ENCODE measurements around the gene ERC2. TPM values are rescaled to one million over a fixed set of nuclear protein-coding genes. Genes with fewer than 3 reads are reported as not detected.

The ERC2 gene
- total RNA-seq, 3 donors from 2014 or later, result 0.64 to 7.3 (median 1.3) TPM

GRCh38 chr3:55690177-55690576, 778.1 kb downstream of the ERC2 start:
- no peak overlapping the region for H3K27ac ChIP-seq

GRCh38 chr3:55688154-55688553, 780.1 kb downstream of the ERC2 start:
- intact Hi-C loops (cut with DNase I; ENCODE audit: low total_unique reads), result no loop called here
- TF ChIP-seq CTCF (IDR thresholded peaks at IDR 0.05), result no peak
- TF ChIP-seq POLR2AphosphoS5 (IDR thresholded peaks at IDR 0.05), result no peak
- no peak for TF ChIP-seq POLR2A (IDR thresholded peaks at IDR 0.05)
- no peak overlapping the region for H3K27ac ChIP-seq

More at GRCh38 chr3:55690177-55690576, 778.1 kb downstream of the ERC2 start:
- Histone ChIP-seq H3K9me3 (no peaks in the 10 kb centered on the region), H3K27me3 (no peaks in the 10 kb centered on the region), H3K4me3 (no peak overlapping the region), H3K36me3 (no peaks in the 10 kb centered on the region), H3K4me1 (no peaks in the 10 kb centered on the region)
- DNase-seq (ENCODE audit: low spot score in 2 of 2), result no peak
- intact Hi-C loops (cut with DNase I; ENCODE audit: low total_unique reads), result loop anchor here (5.0 kb wide), 1 partner anchor 73 kb away; no protein-coding TSS in a partner anchor
- TF ChIP-seq CTCF (IDR thresholded peaks at IDR 0.05), result no peak
- TF ChIP-seq POLR2A (IDR thresholded peaks at IDR 0.05), result no peak
- TF ChIP-seq POLR2AphosphoS5 (IDR thresholded peaks at IDR 0.05), result no peak

GRCh38 chr3:55687526-55687925, 780.7 kb downstream of the ERC2 start:
- Histone ChIP-seq H3K27me3 (no peaks in the 10 kb centered on the region), H3K4me3 (no peak overlapping the region), H3K27ac (no peak overlapping the region), H3K9me3 (no peaks in the 10 kb centered on the region), H3K4me1 (no peaks in the 10 kb centered on the region), H3K36me3 (no peaks in the 10 kb centered on the region)
- intact Hi-C loops (cut with DNase I; ENCODE audit: low total_unique reads), result no loop called here
- no peak for DNase-seq (ENCODE audit: low spot score in 2 of 2)
- TF ChIP-seq POLR2A (IDR thresholded peaks at IDR 0.05), result no peak
- TF ChIP-seq POLR2AphosphoS5 (IDR thresholded peaks at IDR 0.05), result no peak
- TF ChIP-seq CTCF (IDR thresholded peaks at IDR 0.05), result no peak

More at GRCh38 chr3:55688154-55688553, 780.1 kb downstream of the ERC2 start:
- no peak overlapping the region for H3K4me3 ChIP-seq
- DNase-seq (ENCODE audit: low spot score in 2 of 2), result no peak
- H3K4me1 ChIP-seq, result no peaks in the 10 kb centered on the region
- no peaks in the 10 kb centered on the region for H3K9me3 ChIP-seq
- no peaks in the 10 kb centered on the region for H3K36me3 ChIP-seq
- H3K27me3 ChIP-seq, result no peaks in the 10 kb centered on the region

GRCh38 chr3:55686426-55687254, 781.6 kb downstream of the ERC2 start:
- Histone ChIP-seq H3K27me3 (no peaks in the 10 kb centered on the region), H3K4me3 (no peak overlapping the region), H3K27ac (no peak overlapping the region), H3K36me3 (no peaks in the 10 kb centered on the region), H3K9me3 (no peaks in the 10 kb centered on the region), H3K4me1 (no peaks in the 10 kb centered on the region)
- TF ChIP-seq POLR2AphosphoS5 (IDR thresholded peaks at IDR 0.05) (peak in 1 of 3 donors; percentile 70), CTCF (IDR thresholded peaks at IDR 0.05) (no peak), POLR2A (IDR thresholded peaks at IDR 0.05) (no peak)
- intact Hi-C loops (cut with DNase I; ENCODE audit: low total_unique reads), result no loop called here
- no peak for DNase-seq (ENCODE audit: low spot score in 2 of 2)

GRCh38 chr3:55683666-55684270, 784.5 kb downstream of the ERC2 start:
- H3K4me3 ChIP-seq, result no peak overlapping the region
- DNase-seq (ENCODE audit: low spot score in 2 of 2), result no peak
- H3K27ac ChIP-seq, result no peak overlapping the region
- H3K4me1 ChIP-seq, result no peaks in the 10 kb centered on the region
- no peaks in the 10 kb centered on the region for H3K27me3 ChIP-seq
- H3K36me3 ChIP-seq, result no peaks in the 10 kb centered on the region
- intact Hi-C loops (cut with DNase I; ENCODE audit: low total_unique reads), result no loop called here
- TF ChIP-seq POLR2AphosphoS5 (IDR thresholded peaks at IDR 0.05) (no peak), POLR2A (IDR thresholded peaks at IDR 0.05) (no peak), CTCF (IDR thresholded peaks at IDR 0.05) (no peak)
- no peaks in the 10 kb centered on the region for H3K9me3 ChIP-seq

Measured in breast epithelium (tissue), 4 donors.